Astrocyte (in vitro differentiated cells and primary cell): ENCODE results near the gene ANKRD62.

ENCODE experiments used
- EZH2 ChIP-seq: IDR thresholded peaks from 2 replicates; pipeline ENCODE4 v1.6.1; 2012; ENCODE audit warnings: mild to moderate bottlenecking, low read length, inconsistent platforms; ENCODE audit not compliant: insufficient read depth
- TF ChIP-seq, protein P1 (sequence below): IDR thresholded peaks from 2 replicates; pipeline ENCODE4 v1.5.1; 2011; ENCODE audit warnings: low read depth, mild to moderate bottlenecking, inconsistent platforms, low read length, moderate library complexity; ENCODE audit not compliant: insufficient read depth

DNA sequence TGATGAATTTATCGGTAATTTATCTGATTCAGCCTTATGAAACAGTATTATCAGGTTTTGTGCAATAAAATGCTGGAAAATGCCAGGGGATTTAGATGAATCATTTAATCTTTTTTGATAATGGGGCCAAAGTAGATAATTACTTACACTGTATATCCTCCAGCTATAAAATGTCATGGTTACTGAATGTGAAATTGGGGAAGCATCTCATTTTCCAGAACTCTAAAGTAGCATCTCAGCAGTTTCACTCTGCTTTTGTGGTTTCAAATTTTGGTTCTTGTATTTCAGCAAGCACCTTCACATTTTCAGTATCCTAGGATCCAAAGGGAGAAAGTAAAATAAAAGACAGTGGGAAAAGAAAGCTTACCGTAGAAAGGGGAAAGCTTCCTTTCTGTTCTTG is 12.8 kb downstream of the ANKRD62 start:
- TF ChIP-seq, protein P1, sequence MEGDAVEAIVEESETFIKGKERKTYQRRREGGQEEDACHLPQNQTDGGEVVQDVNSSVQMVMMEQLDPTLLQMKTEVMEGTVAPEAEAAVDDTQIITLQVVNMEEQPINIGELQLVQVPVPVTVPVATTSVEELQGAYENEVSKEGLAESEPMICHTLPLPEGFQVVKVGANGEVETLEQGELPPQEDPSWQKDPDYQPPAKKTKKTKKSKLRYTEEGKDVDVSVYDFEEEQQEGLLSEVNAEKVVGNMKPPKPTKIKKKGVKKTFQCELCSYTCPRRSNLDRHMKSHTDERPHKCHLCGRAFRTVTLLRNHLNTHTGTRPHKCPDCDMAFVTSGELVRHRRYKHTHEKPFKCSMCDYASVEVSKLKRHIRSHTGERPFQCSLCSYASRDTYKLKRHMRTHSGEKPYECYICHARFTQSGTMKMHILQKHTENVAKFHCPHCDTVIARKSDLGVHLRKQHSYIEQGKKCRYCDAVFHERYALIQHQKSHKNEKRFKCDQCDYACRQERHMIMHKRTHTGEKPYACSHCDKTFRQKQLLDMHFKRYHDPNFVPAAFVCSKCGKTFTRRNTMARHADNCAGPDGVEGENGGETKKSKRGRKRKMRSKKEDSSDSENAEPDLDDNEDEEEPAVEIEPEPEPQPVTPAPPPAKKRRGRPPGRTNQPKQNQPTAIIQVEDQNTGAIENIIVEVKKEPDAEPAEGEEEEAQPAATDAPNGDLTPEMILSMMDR, result no peak
- TF ChIP-seq EZH2, result no peak
